CD14-positive monocyte (primary cell): Measurements from ENCODE around the gene UBXN11. TPM values are rescaled to one million over a fixed set of nuclear protein-coding genes. Genes with fewer than 3 reads are reported as not detected.

Source experiments
- DNase-seq, 3 donors: peaks; one replicate each; pipeline ENCODE4 v3.0.0-alpha.2; 2011 to 2022
- H2AFZ ChIP-seq: 2 replicates; pipeline ENCODE4 v1.6.0; 2012; ENCODE audit warnings: mild to moderate bottlenecking, low read depth, low read length, inconsistent platforms; ENCODE audit not compliant: insufficient read depth, poor library complexity, severe bottlenecking
- H3K27ac ChIP-seq, 2 donors: 1 replicate in 1 of 2; 2 replicates in 1 of 2; pipeline ENCODE4 v1.5.1; 2012 to 2013; ENCODE audit warnings: low read length in 2 of 2, control low read depth in 1 of 2, inconsistent platforms in 1 of 2, low read depth in 1 of 2, mild to moderate bottlenecking in 1 of 2
- H3K27me3 ChIP-seq, 2 donors: one replicate each; pipeline versions ENCODE4 v1.6.0 to v1.6.1; 2011 to 2013; ENCODE audit warnings: low read length in 2 of 2; ENCODE audit not compliant: control insufficient read depth in 2 of 2, insufficient read depth in 2 of 2
- H3K36me3 ChIP-seq, 2 donors: replicated peaks in 1 of 2; 1 replicate in 1 of 2; 2 replicates in 1 of 2; pipeline versions ENCODE4 v1.5.1 to v1.6.1; 2012 to 2013; ENCODE audit warnings: low read length in 2 of 2, control low read depth in 1 of 2, inconsistent platforms in 1 of 2, mild to moderate bottlenecking in 1 of 2; ENCODE audit not compliant: insufficient read depth in 2 of 2, control insufficient read depth in 1 of 2
- H3K4me1 ChIP-seq, 2 donors: 1 replicate in 1 of 2; 2 replicates in 1 of 2; pipeline versions ENCODE4 v1.5.1 to v1.6.1; 2012 to 2013; ENCODE audit warnings: low read length in 2 of 2, control low read depth in 1 of 2, inconsistent platforms in 1 of 2, mild to moderate bottlenecking in 1 of 2, moderate library complexity in 1 of 2; ENCODE audit not compliant: insufficient read depth in 2 of 2, control insufficient read depth in 1 of 2
- H3K4me2 ChIP-seq: replicated peaks from 2 replicates; pipeline ENCODE3; 2012; ENCODE audit warnings: low read length, moderate library complexity, mild to moderate bottlenecking; ENCODE audit not compliant: poor library complexity, severe bottlenecking; ENCODE audit errors: extremely low read depth
- H3K4me3 ChIP-seq, 3 experiments: fragments of 200-600 bp in 1 of 3; sonication (generic) in 1 of 3; replicated peaks in 1 of 3; 1 replicate in 2 of 3; 2 replicates in 1 of 3; pipeline ENCODE4 v1.5.1; 2011 to 2013; ENCODE audit warnings: low read length in 3 of 3, mild to moderate bottlenecking in 3 of 3, control low read depth in 2 of 3, low read depth in 2 of 3, inconsistent platforms in 1 of 3, moderate library complexity in 1 of 3
- H3K79me2 ChIP-seq: 2 replicates; pipeline ENCODE4 v1.6.0; 2012; ENCODE audit warnings: mild to moderate bottlenecking, control low read depth, inconsistent platforms, low read length, moderate library complexity; ENCODE audit not compliant: insufficient read depth
- H3K9ac ChIP-seq: 2 replicates; pipeline ENCODE4 v1.6.0; 2017; ENCODE audit warnings: low read length, mild to moderate bottlenecking; ENCODE audit not compliant: insufficient read depth, poor library complexity, severe bottlenecking
- H3K9me3 ChIP-seq, 2 donors: replicated peaks in 1 of 2; 1 replicate in 1 of 2; 2 replicates in 1 of 2; pipeline versions ENCODE4 v1.5.1 to v1.6.1; 2012 to 2013; ENCODE audit warnings: low read length in 2 of 2, control low read depth in 1 of 2; ENCODE audit not compliant: control insufficient read depth in 1 of 2, insufficient read depth in 1 of 2
- H4K20me1 ChIP-seq: 2 replicates; pipeline ENCODE4 v1.6.0; 2012; ENCODE audit warnings: mild to moderate bottlenecking, low read length, control low read depth, moderate library complexity; ENCODE audit not compliant: insufficient read depth
- H3K27ac Mint-ChIP-seq, 7 donors: one replicate each; pipeline ENCODE4 v1.8.0; 2020; ENCODE audit warnings: mild to moderate bottlenecking in 7 of 7, mixed read lengths in 7 of 7, moderate library complexity in 6 of 7, inconsistent platforms in 2 of 7
- H3K27me3 Mint-ChIP-seq, 3 donors: one replicate each; pipeline ENCODE4 v1.8.0; 2021 to 2022; ENCODE audit warnings: low read depth in 3 of 3, mild to moderate bottlenecking in 3 of 3, mixed read lengths in 3 of 3, moderate library complexity in 3 of 3, inconsistent platforms in 1 of 3
- H3K36me3 Mint-ChIP-seq, 2 donors: one replicate each; pipeline ENCODE4 v1.8.0; 2020; ENCODE audit warnings: mixed read lengths in 2 of 2, inconsistent platforms in 1 of 2, mild to moderate bottlenecking in 1 of 2
- H3K4me1 Mint-ChIP-seq: one replicate; pipeline ENCODE4 v1.8.0; 2020; ENCODE audit warnings: mild to moderate bottlenecking, mixed read lengths
- H3K4me3 Mint-ChIP-seq, 2 donors: one replicate each; pipeline ENCODE4 v1.8.0; 2020; ENCODE audit warnings: mild to moderate bottlenecking in 2 of 2, mixed read lengths in 2 of 2, moderate library complexity in 1 of 2
- H3K9me3 Mint-ChIP-seq, 7 donors: one replicate each; pipeline ENCODE4 v1.8.0; 2020 to 2022; ENCODE audit warnings: mixed read lengths in 7 of 7, mild to moderate bottlenecking in 6 of 7, moderate library complexity in 6 of 7, inconsistent platforms in 2 of 7
- WGBS: methylation state at CpG from one replicate; pipeline ENCODE4 v1.1.5; 2013; ENCODE audit warnings: missing lambda C conversion rate; ENCODE audit not compliant: insufficient coverage; 5-methylcytosine and 5-hydroxymethylcytosine counted together
- intact Hi-C, 2 donors: fragments of 100-400 bp; cut with micrococcal nuclease; formaldehyde crosslinking; loops; one replicate each; pipeline versions ENCODE4 v1.15.0 to v1.15.1; 2023
- polyA plus RNA-seq, 3 donors: library from polyadenylated mRNA; depleted of rRNA in 1 of 3; unstranded in 2 of 3; stranded (reverse) in 1 of 3; fragments of 300-500 nt in 2 of 3; fragments of >200 nt in 1 of 3; fragmentation: Illumina TruSeq in 2 of 3; gene quantifications; 1 replicate in 2 of 3; 2 replicates in 1 of 3; pipeline ENCODE4 v1.2.3, GENCODE V29; 2012 to 2021
- TF ChIP-seq, protein P1 (sequence below): fragments of 200-600 bp; IDR thresholded peaks from one replicate; pipeline ENCODE4 v1.8.0; 2022; ENCODE audit warnings: antibody characterized with exemption, mild to moderate bottlenecking

Gene UBXN11
- polyA plus RNA-seq, 3 donors, result 48.0 to 885 (median 52.1) TPM

DNA sequence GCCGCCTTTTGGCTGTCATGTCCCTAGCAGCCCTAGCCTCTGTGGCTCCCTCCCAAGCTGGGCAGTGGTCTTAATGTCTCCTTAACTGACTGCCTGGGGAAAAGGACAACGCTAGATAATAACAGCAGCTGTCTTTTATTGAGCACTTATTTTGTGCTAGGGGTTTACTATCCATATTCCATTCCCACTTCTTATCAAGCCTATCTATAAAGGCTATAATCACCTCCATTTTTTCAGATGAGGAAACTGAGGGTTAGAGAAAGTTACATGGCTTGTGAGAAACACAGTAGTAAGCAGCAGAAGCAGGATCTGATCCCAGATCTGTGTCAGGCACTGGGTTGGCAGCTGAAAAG is 20.4 kb downstream of the UBXN11 start:
- Histone ChIP-seq H3K27ac (peak overlapping the region; percentile 99 to 100), H3K9me3 (no peaks in the 10 kb centered on the region), H4K20me1 (peaks cover 31% of the 10 kb centered on the region), H3K4me2 (no peak overlapping the region), H3K79me2 (peaks cover 64% of the 10 kb centered on the region), H3K36me3 (peaks cover 35 to 37% of the 10 kb centered on the region in 2 donors), H3K27me3 (no peaks in the 10 kb centered on the region), H2AFZ (no peak overlapping the region), H3K4me1 (peaks cover 100% of the 10 kb centered on the region in 2 donors), H3K9ac (no peak overlapping the region), H3K4me3 (no peak overlapping the region)
- 100% methylated on average over 1 of the region's 2 CpGs for WGBS
- H3K4me1 Mint-ChIP-seq, result peaks cover 97% of the 10 kb centered on the region
- H3K27me3 Mint-ChIP-seq, result peaks cover 0 to 8% (median 4%) of the 10 kb centered on the region in 3 donors
- intact Hi-C loops, result no loop called here
- H3K9me3 Mint-ChIP-seq, result no peaks in the 10 kb centered on the region
- no peak overlapping the region for H3K4me3 Mint-ChIP-seq
- H3K36me3 Mint-ChIP-seq, result peaks cover 41 to 61% of the 10 kb centered on the region in 2 donors
- no peak for DNase-seq
- TF ChIP-seq, protein P1, sequence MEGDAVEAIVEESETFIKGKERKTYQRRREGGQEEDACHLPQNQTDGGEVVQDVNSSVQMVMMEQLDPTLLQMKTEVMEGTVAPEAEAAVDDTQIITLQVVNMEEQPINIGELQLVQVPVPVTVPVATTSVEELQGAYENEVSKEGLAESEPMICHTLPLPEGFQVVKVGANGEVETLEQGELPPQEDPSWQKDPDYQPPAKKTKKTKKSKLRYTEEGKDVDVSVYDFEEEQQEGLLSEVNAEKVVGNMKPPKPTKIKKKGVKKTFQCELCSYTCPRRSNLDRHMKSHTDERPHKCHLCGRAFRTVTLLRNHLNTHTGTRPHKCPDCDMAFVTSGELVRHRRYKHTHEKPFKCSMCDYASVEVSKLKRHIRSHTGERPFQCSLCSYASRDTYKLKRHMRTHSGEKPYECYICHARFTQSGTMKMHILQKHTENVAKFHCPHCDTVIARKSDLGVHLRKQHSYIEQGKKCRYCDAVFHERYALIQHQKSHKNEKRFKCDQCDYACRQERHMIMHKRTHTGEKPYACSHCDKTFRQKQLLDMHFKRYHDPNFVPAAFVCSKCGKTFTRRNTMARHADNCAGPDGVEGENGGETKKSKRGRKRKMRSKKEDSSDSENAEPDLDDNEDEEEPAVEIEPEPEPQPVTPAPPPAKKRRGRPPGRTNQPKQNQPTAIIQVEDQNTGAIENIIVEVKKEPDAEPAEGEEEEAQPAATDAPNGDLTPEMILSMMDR, result no peak
- H3K27ac Mint-ChIP-seq, result peak overlapping the region; percentile 25 to 100 (median 100)

DNA sequence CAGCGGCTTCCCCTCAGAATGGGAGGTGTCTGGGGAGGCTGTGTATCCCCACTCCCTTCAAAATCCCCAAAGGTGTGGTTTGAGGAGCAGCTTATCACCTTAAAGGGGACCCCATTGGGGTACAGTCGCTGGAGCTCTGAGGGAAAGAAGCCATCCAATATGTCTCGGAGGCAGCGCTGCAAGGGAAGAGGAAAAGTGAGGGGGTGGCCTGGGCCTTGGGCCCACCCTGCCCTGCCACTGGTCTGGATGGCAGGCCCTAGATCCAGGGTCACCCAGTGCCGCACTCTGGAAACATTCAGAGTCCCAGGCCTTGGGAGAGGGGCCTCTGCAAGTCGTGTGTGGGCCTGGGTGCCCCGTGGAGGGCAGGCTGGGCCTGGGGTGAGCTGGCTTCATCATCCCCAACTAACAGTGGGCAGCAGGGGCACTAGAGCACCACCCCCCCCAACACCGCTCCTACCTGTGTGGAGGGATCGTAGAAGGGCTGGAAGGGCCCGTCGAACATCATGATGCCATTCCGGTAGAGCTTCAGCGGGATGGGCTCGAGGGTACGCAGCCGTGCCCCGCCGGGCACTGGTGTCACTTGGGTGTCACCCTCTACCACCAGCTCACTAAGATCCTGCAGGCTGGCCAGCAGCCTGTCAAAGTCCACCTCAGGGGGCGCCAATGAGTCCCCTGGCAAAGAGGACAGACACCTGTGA is 20.9 kb downstream of the UBXN11 start:
- 98% methylated on average over 8 of the region's 19 CpGs for WGBS
- DNase-seq, result peak in 1 of 3 donors; percentile 35
- peak overlapping the region; percentile 70 for H3K9ac ChIP-seq
- peak overlapping the region; percentile 96 to 100 (median 100) for H3K27ac Mint-ChIP-seq
- peaks cover 38 to 41% of the 10 kb centered on the region in 2 donors for H3K36me3 ChIP-seq
- no peaks in the 10 kb centered on the region for H3K9me3 ChIP-seq
- intact Hi-C loops, result loop anchor here (2.0 kb wide), 1 partner anchor 35 kb away; no protein-coding TSS in a partner anchor
- H3K9me3 Mint-ChIP-seq, result no peaks in the 10 kb centered on the region
- peak overlapping the region in 1 of 3 experiments; percentile 41 for H3K4me3 ChIP-seq
- peaks cover 96% of the 10 kb centered on the region for H3K4me1 Mint-ChIP-seq
- H3K27ac ChIP-seq, result peak overlapping the region; percentile 99 to 100
- H3K4me2 ChIP-seq, result peak overlapping the region; percentile 41
- peaks cover 36% of the 10 kb centered on the region for H4K20me1 ChIP-seq
- H2AFZ ChIP-seq, result no peak overlapping the region
- peaks cover 66% of the 10 kb centered on the region for H3K79me2 ChIP-seq
- peaks cover 45 to 61% of the 10 kb centered on the region in 2 donors for H3K36me3 Mint-ChIP-seq
- TF ChIP-seq, protein P1, result peak; percentile 35
- no peaks in the 10 kb centered on the region for H3K27me3 ChIP-seq
- peak overlapping the region; percentile 9 to 86 for H3K4me3 Mint-ChIP-seq
- peaks cover 0 to 9% (median 4%) of the 10 kb centered on the region in 3 donors for H3K27me3 Mint-ChIP-seq
- peaks cover 100% of the 10 kb centered on the region in 2 donors for H3K4me1 ChIP-seq
